Fibroblast of villous mesenchyme (primary cell): Measurements from ENCODE around the gene ARID3A. TPM values are rescaled to one million over a fixed set of nuclear protein-coding genes. Genes with fewer than 3 reads are reported as not detected.

Source experiments
- DNase-seq: peaks from one replicate; pipeline ENCODE4 v3.0.0-alpha.2; 2010; ENCODE audit warnings: low read depth
- H3K4me3 ChIP-seq: 2 replicates; pipeline ENCODE4 v1.5.1; 2011; ENCODE audit warnings: low read depth, mild to moderate bottlenecking, low read length
- total RNA-seq: library from RNA; depleted of rRNA; stranded (reverse); fragments of >200 nt; gene quantifications from 2 replicates; pipeline ENCODE4 v1.2.3, GENCODE V29; 2012
- TF ChIP-seq, protein P1 (sequence below): IDR thresholded peaks from 2 replicates; pipeline ENCODE4 v1.5.1; 2012; ENCODE audit warnings: low read depth, mild to moderate bottlenecking, low read length; ENCODE audit not compliant: insufficient read depth

The ARID3A gene
- total RNA-seq, 1 donor = 45.8 TPM

DNA sequence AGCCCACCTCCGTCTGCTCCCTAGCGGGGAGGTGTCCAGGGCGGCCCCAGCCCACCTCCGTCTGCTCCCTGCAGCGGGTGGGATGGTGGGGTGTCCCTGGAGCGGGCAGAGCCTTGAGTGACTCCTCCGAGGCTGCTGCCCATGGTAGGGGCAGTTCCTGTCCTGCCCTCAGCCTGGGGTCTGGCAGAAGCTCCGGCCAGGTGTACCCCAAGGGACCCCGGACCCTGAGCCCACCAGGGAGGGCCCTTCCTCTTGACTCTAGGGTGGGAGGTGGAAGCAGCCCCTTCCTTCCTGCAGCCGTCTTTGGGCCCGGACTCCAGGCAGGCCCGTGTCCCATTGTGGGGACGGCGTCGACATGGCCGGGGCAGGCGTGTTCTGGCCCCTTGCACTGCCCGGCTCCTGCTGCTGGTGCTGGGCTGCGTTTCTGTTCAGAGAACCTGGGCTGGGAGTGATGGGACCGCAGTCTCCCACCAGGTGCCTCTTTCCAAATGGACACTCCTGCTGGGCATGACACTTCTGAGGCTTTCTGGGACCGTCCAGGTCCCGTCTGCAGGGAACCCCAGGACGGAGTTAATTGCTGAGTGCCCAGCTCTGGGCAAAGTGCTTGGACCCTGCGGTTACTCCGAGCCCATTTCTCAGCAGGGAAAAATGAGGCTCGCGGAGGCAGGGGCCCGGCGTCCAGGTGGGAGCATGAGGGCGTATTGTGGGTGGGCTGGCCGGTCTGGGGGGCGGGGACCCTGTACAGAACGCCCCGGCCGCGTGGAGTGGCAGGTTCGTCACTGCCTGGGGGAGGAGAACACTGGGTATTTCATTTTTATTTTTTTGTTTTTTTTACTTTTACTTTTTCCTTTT lies 19.8 kb downstream of the ARID3A start:
- TF ChIP-seq, protein P1, sequence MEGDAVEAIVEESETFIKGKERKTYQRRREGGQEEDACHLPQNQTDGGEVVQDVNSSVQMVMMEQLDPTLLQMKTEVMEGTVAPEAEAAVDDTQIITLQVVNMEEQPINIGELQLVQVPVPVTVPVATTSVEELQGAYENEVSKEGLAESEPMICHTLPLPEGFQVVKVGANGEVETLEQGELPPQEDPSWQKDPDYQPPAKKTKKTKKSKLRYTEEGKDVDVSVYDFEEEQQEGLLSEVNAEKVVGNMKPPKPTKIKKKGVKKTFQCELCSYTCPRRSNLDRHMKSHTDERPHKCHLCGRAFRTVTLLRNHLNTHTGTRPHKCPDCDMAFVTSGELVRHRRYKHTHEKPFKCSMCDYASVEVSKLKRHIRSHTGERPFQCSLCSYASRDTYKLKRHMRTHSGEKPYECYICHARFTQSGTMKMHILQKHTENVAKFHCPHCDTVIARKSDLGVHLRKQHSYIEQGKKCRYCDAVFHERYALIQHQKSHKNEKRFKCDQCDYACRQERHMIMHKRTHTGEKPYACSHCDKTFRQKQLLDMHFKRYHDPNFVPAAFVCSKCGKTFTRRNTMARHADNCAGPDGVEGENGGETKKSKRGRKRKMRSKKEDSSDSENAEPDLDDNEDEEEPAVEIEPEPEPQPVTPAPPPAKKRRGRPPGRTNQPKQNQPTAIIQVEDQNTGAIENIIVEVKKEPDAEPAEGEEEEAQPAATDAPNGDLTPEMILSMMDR = no peak
- DNase-seq = no peak
- no peak overlapping the region for H3K4me3 ChIP-seq

GRCh38 chr19:947090-947706 lies 21.4 kb downstream of the ARID3A start:
- DNase-seq = no peak
- TF ChIP-seq, protein P1 = no peak
- no peak overlapping the region for H3K4me3 ChIP-seq

DNA sequence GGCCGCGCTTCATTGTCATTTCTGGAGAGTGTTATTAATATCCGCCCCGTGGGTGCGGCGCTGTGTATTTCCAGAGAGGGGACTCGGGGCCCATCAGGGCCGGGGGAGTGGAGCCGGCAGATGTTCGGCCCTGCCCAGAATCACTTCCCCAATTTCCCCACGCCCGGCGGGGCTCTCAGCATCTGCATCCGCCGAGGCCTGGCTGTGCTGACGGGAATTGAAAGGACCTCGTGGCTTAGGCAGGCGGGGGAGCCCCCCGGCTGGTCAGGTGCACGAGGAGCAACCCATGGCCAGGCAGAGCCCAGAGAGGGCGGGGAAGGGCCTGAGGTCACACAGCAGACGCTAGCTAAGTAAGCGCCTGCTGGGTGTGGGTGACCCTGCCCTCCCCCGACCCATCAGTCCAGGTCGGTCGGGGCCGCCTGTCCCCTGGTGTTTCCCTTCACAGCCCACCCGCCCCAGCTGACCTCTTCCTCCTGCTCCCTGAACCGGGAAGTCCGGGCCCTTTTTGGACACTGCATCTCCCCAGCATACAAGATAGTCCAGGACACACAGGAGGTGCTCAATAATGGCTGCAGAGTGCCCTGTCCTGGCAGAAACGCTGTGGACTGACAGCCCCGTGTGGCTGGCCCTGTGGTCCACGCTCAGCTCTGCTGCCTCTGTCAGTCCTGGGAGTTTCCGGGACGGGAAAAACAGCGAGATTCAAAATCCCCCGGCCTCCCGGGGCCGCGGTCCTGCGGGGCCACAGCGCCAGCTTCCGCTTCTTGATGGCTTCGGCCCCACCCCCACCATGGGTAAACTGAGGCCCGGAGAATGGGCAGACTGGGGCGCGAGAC lies 22.1 kb downstream of the ARID3A start:
- TF ChIP-seq, protein P1 = no peak
- H3K4me3 ChIP-seq = no peak overlapping the region
- no peak for DNase-seq

GRCh38 chr19:948842-949496 lies 23.1 kb downstream of the ARID3A start:
- TF ChIP-seq, protein P1 = no peak
- H3K4me3 ChIP-seq = no peak overlapping the region
- no peak for DNase-seq

GRCh38 chr19:950352-951066 lies 24.7 kb downstream of the ARID3A start:
- TF ChIP-seq, protein P1 = no peak
- no peak overlapping the region for H3K4me3 ChIP-seq
- no peak for DNase-seq
